ENCODE measurements around the gene CEL.

GRCh38 chr9:133088146-133088750 is 26.5 kb downstream of the CEL start:
- TF ChIP-seq POLR2A (IDR thresholded peaks at IDR 0.05; ENCODE audit: borderline replicate concordance, extremely low read depth, insufficient read depth, insufficient read length) (no peak), EZH2 (IDR thresholded peaks at IDR 0.05) (no peak), CTCF (IDR thresholded peaks at IDR 0.05 in 2 of 3, conservative IDR thresholded peaks at IDR 0.05 in 1 of 3; ENCODE audit: borderline replicate concordance in 1 of 3, insufficient read depth in 1 of 3, low read depth in 2 of 3, low read length in 2 of 3) (no peak), SP1 (IDR thresholded peaks at IDR 0.05; ENCODE audit: low read depth) (no peak), SRF (IDR thresholded peaks at IDR 0.05; ENCODE audit: low read depth) (no peak), TCF7L2 (IDR thresholded peaks at IDR 0.05; ENCODE audit: borderline replicate concordance, extremely low read depth, insufficient read depth, insufficient read length) (no peak), YY1 (IDR thresholded peaks at IDR 0.05; ENCODE audit: extremely low read depth, insufficient replicate concordance, low read depth, low read length) (no peak), SIN3A (IDR thresholded peaks at IDR 0.05; ENCODE audit: low read depth) (no peak), ZNF274 (IDR thresholded peaks at IDR 0.05; ENCODE audit: low read depth, low read length) (no peak), POLR2AphosphoS5 (IDR thresholded peaks at IDR 0.05; ENCODE audit: low read depth, low read length) (no peak), ZFX (IDR thresholded peaks at IDR 0.05) (no peak), EGR1 (IDR thresholded peaks at IDR 0.05; ENCODE audit: low read depth) (no peak), ELF1 (IDR thresholded peaks at IDR 0.05; ENCODE audit: borderline replicate concordance, low read depth) (no peak)
